Stimulated activated CD8-positive, alpha-beta memory T cell treated with anti-CD3 and anti-CD28 coated beads, Interleukin-7, amount 100 ng/mL, for 24 hours (primary cell): ENCODE results near the gene LUC7L3.
"Not testable (repeated sequence)": the region's sequence is repeated elsewhere in the genome, so short reads cannot be mapped to it uniquely, and the experiment has no call there.

Source experiments
- DNase-seq: peaks from one replicate; pipeline ENCODE4 v3.0.0-alpha.2; 2020; ENCODE audit warnings: low read depth

LUC7L3 gene

GRCh38 chr17:50708050-50709000 lies 11.1 kb upstream of the LUC7L3 start:
- DNase-seq: no peak

- DNase-seq: not testable (repeated sequence)
Observed at GRCh38 chr17:50709053-50709452, 10.3 kb upstream of the LUC7L3 start.

- no peak for DNase-seq
Observed at GRCh38 chr17:50710025-50710424, 9.4 kb upstream of the LUC7L3 start.

- no peak for DNase-seq
Observed at GRCh38 chr17:50710650-50711049, 8.8 kb upstream of the LUC7L3 start.

- DNase-seq: no peak
Observed at GRCh38 chr17:50712641-50713040, 6.8 kb upstream of the LUC7L3 start.

- no peak for DNase-seq
Observed at GRCh38 chr17:50715471-50715870, 3.9 kb upstream of the LUC7L3 start.

GRCh38 chr17:50719924-50720794 lies 756 bp downstream of the LUC7L3 start:
- DNase-seq: no peak

- no peak for DNase-seq
Observed at GRCh38 chr17:50721194-50722010, 2.0 kb downstream of the LUC7L3 start.

- DNase-seq: no peak
Observed at GRCh38 chr17:50722746-50723145, 3.3 kb downstream of the LUC7L3 start.

GRCh38 chr17:50724622-50725021 lies 5.2 kb downstream of the LUC7L3 start:
- not testable (repeated sequence) for DNase-seq

GRCh38 chr17:50725769-50726655 lies 6.6 kb downstream of the LUC7L3 start:
- DNase-seq: no peak

- no peak for DNase-seq
Observed at GRCh38 chr17:50728112-50728429, 8.7 kb downstream of the LUC7L3 start.

GRCh38 chr17:50728881-50729765 lies 9.7 kb downstream of the LUC7L3 start:
- DNase-seq: no peak

GRCh38 chr17:50731575-50732460 lies 12.4 kb downstream of the LUC7L3 start:
- no peak for DNase-seq

GRCh38 chr17:50735287-50735686 lies 15.9 kb downstream of the LUC7L3 start:
- no peak for DNase-seq

GRCh38 chr17:50737118-50737698 lies 17.8 kb downstream of the LUC7L3 start:
- no peak for DNase-seq

- no peak for DNase-seq
Observed at GRCh38 chr17:50739098-50739497, 19.7 kb downstream of the LUC7L3 start.

GRCh38 chr17:50745631-50746030 lies 26.2 kb downstream of the LUC7L3 start:
- no peak for DNase-seq

GRCh38 chr17:50749245-50749644 lies 29.8 kb downstream of the LUC7L3 start:
- DNase-seq: no peak
